ENCODE data around the gene WDR26.
A peak's percentile ranks its signal among the peaks of the same experiment; 100 is the strongest.

Gene WDR26

DNA sequence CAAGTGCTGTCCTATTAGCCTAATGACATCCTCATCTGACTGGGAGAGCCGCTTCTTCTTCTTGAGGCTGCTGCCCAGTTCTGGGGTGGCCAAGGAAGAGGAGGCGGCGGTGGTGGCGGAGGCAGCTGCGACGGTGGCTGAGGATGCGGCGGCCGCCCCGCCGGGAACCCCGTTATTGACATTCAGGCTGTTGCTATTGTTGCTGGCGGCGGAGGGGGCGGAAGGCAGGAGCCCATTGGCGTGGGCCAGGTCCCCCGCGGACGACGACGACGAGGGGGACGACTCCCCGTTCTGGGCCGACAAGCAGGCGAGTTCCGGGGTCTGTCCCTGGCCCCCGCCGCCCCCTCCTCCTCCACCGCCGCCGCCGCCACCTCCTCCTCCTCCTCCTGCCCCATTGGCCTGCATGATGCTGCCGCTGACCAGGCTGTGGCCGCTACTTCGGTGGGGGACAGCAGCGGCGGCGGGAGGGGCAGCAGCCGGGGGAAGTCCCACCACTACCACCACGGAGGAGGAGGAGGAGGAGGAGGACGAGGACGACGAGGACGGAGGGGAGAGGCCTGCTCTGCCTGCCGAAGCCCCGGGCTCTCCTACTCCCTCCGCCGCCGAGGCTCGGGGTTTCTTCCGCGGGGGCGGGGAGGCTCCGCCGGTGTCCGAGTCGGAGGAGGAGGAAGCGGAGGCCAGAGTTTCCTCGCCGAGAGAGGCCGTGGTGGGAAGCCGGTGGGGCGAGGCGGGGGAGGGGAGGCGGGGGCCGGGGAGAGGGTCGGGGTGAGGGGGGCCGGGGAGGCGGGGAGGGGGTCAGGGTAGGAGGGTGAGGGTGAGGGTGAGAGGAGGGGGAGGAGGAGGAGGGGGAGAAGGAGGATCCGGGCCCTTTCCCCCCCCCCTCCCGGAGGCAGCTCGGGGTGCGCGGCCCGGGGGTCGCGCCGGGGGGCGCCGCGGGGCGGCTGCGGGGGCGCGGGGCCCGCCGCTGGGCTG is 610 bp downstream of the WDR26 start (continued):
- TF ChIP-seq, protein P1, sequence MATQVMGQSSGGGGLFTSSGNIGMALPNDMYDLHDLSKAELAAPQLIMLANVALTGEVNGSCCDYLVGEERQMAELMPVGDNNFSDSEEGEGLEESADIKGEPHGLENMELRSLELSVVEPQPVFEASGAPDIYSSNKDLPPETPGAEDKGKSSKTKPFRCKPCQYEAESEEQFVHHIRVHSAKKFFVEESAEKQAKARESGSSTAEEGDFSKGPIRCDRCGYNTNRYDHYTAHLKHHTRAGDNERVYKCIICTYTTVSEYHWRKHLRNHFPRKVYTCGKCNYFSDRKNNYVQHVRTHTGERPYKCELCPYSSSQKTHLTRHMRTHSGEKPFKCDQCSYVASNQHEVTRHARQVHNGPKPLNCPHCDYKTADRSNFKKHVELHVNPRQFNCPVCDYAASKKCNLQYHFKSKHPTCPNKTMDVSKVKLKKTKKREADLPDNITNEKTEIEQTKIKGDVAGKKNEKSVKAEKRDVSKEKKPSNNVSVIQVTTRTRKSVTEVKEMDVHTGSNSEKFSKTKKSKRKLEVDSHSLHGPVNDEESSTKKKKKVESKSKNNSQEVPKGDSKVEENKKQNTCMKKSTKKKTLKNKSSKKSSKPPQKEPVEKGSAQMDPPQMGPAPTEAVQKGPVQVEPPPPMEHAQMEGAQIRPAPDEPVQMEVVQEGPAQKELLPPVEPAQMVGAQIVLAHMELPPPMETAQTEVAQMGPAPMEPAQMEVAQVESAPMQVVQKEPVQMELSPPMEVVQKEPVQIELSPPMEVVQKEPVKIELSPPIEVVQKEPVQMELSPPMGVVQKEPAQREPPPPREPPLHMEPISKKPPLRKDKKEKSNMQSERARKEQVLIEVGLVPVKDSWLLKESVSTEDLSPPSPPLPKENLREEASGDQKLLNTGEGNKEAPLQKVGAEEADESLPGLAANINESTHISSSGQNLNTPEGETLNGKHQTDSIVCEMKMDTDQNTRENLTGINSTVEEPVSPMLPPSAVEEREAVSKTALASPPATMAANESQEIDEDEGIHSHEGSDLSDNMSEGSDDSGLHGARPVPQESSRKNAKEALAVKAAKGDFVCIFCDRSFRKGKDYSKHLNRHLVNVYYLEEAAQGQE (tag by site-specific recombination; IDR thresholded peaks at IDR 0.05): peak; percentile 81
- TF ChIP-seq ZNF792 (tag by site-specific recombination; IDR thresholded peaks at IDR 0.05) (no peak), PRDM6 (tag by site-specific recombination; IDR thresholded peaks at IDR 0.05) (no peak), ZNF501 (tag by site-specific recombination; IDR thresholded peaks at IDR 0.05) (peak; percentile 67; the same call in 1 of the 2 replicates), ZNF768 (tag by site-specific recombination; IDR thresholded peaks at IDR 0.05) (no peak), ZFHX2 (tag by site-specific recombination; conservative IDR thresholded peaks at IDR 0.05) (peak; percentile 94), ZNF169 (tag by site-specific recombination; IDR thresholded peaks at IDR 0.05) (no peak), ZFP37 (tag by site-specific recombination; IDR thresholded peaks at IDR 0.05) (peak; percentile 58; the same call in 1 of the 2 replicates), ZNF341 (tag by site-specific recombination; IDR thresholded peaks at IDR 0.05; ENCODE audit: low read depth) (peak; percentile 99), ZNF629 (tag by site-specific recombination; IDR thresholded peaks at IDR 0.05) (peak; percentile 26; the same call in 1 of the 2 replicates), ZNF555 (tag by site-specific recombination; conservative IDR thresholded peaks at IDR 0.05) (no peak), ZNF791 (tag by site-specific recombination; IDR thresholded peaks at IDR 0.05) (no peak), ZNF449 (tag by site-specific recombination; IDR thresholded peaks at IDR 0.05) (no peak), ZFP3 (tag by site-specific recombination; IDR thresholded peaks at IDR 0.05; ENCODE audit: low read depth) (no peak), ZNF133 (tag by site-specific recombination; IDR thresholded peaks at IDR 0.05) (no peak), ZNF785 (tag by site-specific recombination; IDR thresholded peaks at IDR 0.05) (no peak), ZBTB11 (tag by site-specific recombination; conservative IDR thresholded peaks at IDR 0.05; ENCODE audit: low read depth) (no peak; the same call in none of the 2 replicates), SCRT2 (tag by site-specific recombination; IDR thresholded peaks at IDR 0.05) (0 out of 2 replicates have a peak, but pooled peaks have one; percentile 36)
- TF ChIP-seq, protein P2, sequence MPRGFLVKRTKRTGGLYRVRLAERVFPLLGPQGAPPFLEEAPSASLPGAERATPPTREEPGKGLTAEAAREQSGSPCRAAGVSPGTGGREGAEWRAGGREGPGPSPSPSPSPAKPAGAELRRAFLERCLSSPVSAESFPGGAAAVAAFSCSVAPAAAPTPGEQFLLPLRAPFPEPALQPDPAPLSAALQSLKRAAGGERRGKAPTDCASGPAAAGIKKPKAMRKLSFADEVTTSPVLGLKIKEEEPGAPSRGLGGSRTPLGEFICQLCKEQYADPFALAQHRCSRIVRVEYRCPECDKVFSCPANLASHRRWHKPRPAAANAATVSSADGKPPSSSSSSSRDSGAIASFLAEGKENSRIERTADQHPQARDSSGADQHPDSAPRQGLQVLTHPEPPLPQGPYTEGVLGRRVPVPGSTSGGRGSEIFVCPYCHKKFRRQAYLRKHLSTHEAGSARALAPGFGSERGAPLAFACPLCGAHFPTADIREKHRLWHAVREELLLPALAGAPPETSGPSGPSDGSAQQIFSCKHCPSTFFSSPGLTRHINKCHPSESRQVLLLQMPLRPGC (tag by site-specific recombination; IDR thresholded peaks at IDR 0.05): peak; percentile 48; the same call in 1 of the 2 replicates

Data from HEK293 (cell line).